NCI-H2081 (cell line): ENCODE measurements around the gene RIC8B.
A peak's percentile ranks its signal among the peaks of the same experiment; 100 is the strongest.

Experiments used
- DNase-seq, 2 experiments: peaks; one replicate each; lab custom pipeline; 2025; lab: John Stamatoyannopoulos, UW

Gene RIC8B

GRCh38 chr12:106758349-106759110 lies 16.0 kb upstream of the RIC8B start:
- DNase-seq: no peak

GRCh38 chr12:106759526-106760183 lies 14.8 kb upstream of the RIC8B start:
- no peak for DNase-seq

- no peak for DNase-seq
Observed at GRCh38 chr12:106760184-106760531, 14.3 kb upstream of the RIC8B start.

DNA sequence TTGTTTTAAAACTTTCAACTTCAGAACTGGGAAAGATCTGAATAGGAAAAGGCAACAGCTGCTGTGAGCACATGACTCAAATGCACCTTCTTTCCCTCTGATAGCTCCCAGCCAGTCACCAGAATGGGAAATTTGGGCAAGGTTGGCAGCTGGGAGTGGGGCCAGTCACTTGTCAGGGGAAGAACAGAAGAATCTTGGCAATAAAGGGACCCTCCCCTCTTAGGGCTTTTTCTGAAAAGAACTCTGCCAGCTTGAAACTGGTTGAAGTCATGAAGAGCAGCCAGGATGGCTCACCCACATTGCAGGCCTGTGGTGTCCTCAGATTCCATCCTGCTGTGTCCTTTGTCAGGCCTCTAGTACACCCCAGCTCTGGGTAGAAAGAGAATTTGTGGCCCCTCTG lies 10.3 kb upstream of the RIC8B start:
- DNase-seq: no peak

DNA sequence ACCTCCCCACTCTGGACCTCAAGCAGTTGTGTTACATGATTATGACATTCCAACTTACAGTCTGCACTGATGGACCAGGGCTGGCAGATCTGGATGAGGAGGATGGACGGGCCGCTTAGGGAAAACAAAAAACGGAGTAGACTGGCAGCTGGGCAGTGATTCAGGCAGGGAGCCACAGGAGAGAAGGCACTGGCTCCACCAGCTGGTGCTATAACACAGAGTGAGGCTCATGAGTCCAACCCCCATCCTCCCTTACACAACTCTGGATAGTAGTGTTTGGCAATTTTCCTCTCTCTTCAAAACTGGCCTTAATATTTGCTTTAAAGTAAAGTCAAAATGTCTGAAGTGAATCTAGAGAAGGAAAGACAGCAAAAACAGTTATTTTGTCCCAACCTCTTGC lies 9.7 kb upstream of the RIC8B start:
- no peak for DNase-seq

DNA sequence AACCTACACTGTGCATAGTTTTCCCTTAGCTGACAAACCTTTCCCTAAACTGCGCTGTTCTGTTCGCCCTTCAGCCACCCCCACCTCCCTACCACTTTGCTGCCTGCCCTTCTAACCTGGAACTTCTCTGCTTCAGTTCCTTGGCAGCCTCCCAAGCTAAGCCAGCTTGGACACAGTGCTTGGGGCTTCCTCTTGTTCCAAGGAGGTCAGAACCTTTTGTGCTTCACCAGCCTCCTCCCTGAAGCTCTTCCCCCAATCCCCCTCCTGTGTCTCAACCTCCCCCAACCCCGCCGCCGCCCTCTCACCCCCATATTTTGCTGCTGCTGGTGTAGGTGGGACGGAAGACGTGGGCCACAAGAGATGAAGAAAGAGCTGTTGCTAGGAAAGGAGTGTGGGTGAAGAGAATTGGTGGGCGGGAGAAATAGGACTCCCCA lies 8.1 kb upstream of the RIC8B start:
- DNase-seq: no peak

- DNase-seq: no peak
Observed at GRCh38 chr12:106767206-106767605, 7.3 kb upstream of the RIC8B start.

GRCh38 chr12:106767954-106768822 lies 6.3 kb upstream of the RIC8B start:
- no peak for DNase-seq

DNA sequence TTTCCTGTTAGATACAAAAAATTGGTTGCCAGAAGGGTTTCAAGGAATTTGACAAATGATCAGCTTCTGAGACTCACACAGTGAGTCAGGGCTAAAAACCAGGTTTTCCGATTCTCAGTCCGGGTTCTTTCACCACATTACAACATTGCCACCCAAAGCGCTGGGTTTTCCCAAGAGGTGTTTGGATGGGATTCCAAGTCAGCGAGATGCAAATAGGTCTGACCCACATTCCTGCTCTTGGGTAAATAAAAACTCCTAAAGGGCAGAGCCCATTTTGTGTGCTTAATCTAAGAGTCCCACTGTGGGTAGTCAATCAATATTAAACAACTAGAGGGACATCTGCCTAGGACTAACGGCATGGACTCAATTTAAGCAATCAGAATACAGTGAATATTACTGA lies 5.4 kb upstream of the RIC8B start:
- DNase-seq: no peak

GRCh38 chr12:106769546-106769945 lies 4.9 kb upstream of the RIC8B start:
- DNase-seq: no peak

- DNase-seq: no peak
Observed at GRCh38 chr12:106771425-106771824, 3.1 kb upstream of the RIC8B start.

DNA sequence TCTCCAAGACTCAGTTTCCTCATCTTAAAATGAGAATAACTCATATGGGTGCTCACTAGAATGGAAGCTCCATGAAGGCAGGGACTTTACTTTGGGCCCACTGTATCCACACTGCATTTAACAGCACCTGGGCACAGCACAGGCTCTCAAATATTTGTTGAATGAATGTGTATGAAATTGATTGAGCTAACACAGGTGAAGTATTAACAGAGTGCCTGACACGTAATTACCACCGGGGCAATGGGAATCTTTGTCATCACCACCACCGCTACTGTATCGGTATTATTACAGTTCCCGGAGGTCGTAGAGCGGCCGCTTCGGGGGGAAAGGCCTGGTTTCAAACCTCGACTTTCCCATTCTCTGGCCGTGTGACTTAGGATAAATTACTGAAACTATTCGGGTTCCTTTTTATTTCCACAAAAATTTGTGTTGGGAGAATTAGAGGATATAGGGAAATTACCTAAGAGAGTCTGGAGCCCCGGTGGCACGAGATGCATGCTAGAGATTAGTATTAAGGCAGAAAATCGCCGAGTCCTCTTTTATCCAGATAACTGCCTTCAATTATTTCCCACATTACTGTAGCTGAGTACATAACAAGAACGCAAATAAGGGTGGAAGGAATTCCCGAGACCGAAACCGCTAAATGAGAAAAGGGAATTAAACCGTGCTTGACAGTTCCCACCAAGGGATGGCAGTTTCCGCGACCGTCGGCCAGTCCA lies 1.0 kb upstream of the RIC8B start:
- DNase-seq: no peak

GRCh38 chr12:106774808-106775524 lies 484 bp downstream of the RIC8B start:
- DNase-seq: peak in 1 of 2 experiments; percentile 52

- no peak for DNase-seq
Observed at GRCh38 chr12:106776897-106777296, 2.4 kb downstream of the RIC8B start.

- DNase-seq: peak in 1 of 2 experiments; percentile 22
Observed at GRCh38 chr12:106780010-106780631, 5.6 kb downstream of the RIC8B start.

DNA sequence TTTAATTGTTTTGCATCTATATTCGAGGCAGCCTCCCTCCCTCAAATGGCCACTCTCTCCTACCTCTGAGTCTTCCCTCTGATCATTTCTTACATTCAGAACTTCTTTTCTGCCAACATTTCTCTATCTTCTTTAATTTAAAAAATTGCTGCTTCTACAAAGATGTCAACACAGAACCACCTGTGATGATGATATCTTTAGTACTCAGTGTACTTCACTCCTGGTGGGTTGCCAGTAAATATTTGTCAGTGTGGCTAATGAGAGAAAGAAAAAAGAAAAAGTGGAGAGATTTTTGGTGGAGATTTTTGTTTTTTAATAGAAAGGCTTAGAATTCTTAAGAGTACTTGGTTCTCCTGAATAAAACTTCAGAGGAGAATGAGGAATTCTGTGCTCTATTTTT lies 8.1 kb downstream of the RIC8B start:
- DNase-seq: no peak

DNA sequence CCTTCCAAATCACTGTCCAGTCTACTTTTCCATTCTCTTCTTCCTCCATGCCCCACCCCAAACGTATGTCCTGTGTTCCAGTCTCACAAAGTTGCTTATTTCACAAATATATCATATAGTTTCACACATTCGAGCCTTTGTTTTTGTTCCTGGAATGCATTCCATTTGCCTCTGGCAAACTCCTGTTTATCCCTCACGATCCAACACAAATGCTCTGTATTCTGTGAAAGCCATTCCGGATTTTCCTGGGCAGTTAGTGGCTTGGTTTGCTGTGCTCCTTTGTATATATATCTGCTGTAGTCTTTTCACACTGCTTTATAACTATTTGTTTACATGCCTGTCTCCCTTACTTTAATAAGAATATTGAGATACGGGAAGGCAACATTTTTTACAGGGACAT lies 9.0 kb downstream of the RIC8B start:
- no peak for DNase-seq

- peak; percentile 36 to 83 for DNase-seq
Observed at GRCh38 chr12:106790020-106790419, 15.5 kb downstream of the RIC8B start.

DNA sequence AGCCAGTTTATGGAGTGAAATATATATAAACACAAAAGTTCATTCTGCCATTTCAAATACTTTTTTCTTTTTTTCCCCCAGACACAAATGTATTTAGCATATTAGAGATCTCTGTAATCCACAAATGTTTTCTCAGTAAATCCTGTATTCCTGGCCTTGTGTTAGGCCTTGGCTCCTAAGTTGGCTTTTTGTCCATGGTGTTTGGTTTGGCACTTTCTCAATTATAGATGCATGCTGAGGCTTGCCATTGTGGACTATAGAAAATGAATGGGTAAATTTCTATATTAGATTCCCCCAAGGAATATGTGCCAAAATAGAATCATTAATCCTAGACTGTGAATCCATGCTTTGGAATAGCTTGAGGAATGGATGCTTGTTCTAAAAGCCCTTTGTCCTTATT lies 17.0 kb downstream of the RIC8B start:
- DNase-seq: peak; percentile 85 to 95

DNA sequence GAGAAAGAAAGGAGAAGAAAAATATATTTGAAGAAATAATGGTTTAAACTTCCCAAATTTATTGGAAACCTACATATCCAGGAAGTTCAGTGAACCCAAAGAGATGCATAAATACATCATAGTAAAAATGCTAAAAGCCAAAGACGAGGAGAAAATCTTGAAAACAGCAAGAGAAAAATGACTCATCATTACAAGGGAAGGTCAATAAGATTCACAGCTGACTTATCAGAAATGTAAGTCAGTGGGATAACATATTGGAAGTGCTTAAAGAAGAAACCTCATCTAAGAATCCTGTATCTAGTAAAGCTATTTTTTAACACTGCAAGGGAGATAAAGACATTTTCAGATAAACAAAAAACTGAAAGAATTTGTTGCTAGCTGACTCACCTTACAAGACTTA lies 19.9 kb downstream of the RIC8B start:
- no peak for DNase-seq

DNA sequence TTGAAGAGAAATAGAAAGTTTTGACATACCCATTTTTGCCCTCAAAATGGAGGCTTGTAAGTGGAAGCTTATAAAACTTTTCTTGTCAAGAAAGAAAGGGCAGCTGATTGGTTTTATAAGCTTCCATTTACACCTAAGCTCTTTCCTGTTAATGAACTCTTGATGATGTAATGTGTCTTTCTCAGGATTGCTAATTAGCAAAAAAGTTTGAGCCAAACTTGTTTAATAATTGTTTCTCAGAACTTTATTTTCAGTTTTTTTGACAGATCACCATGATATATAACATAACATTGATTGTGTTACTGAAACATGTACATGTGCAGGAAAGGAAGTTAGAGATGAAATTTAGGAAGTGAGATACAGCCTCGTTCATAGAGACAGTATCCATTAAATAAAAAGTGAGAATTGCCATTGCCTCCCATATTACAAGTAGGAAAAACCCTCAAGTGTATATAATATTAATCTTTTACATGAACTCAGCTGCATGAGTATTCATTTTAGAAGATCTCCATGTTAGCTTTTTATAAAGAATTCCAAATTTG lies 26.8 kb downstream of the RIC8B start:
- DNase-seq: no peak
